Urinary bladder (tissue), 4 donors: ENCODE results near the gene TUBGCP6. TPM values are rescaled to one million over a fixed set of nuclear protein-coding genes. Genes with fewer than 3 reads are reported as not detected.
"Not testable (repeated sequence)": the region's sequence is repeated elsewhere in the genome, so short reads cannot be mapped to it uniquely, and the experiment has no call there.

Source experiments
- DNase-seq: peaks from one replicate; pipeline ENCODE4 v3.0.0-alpha.2; 2015; ENCODE audit errors: extremely low spot score
- H3K27ac ChIP-seq: one replicate; pipeline ENCODE4 v1.5.1; 2013; ENCODE audit warnings: low read depth, mild to moderate bottlenecking, moderate library complexity
- H3K36me3 ChIP-seq: one replicate; pipeline ENCODE4 v1.6.1; 2013; ENCODE audit warnings: mild to moderate bottlenecking, moderate library complexity; ENCODE audit not compliant: insufficient read depth
- H3K4me1 ChIP-seq: one replicate; pipeline ENCODE4 v1.6.1; 2013; ENCODE audit warnings: mild to moderate bottlenecking, moderate library complexity; ENCODE audit not compliant: insufficient read depth
- H3K4me3 ChIP-seq: one replicate; pipeline ENCODE4 v1.5.1; 2013; ENCODE audit warnings: low read depth, low read length
- WGBS: extraction: QIAGEN DNeasy Blood & Tissue Kit; methylation state at CpG from one replicate; pipeline ENCODE4 v1.1.7; 2013; 5-methylcytosine and 5-hydroxymethylcytosine counted together
- polyA plus RNA-seq: library from polyadenylated mRNA; stranded (reverse); fragments of 200-250 nt; gene quantifications from one replicate; pipeline ENCODE4 v1.2.3, GENCODE V29; 2013
- total RNA-seq: library from RNA; depleted of rRNA; stranded (reverse); fragments of >200 nt; gene quantifications from one replicate; pipeline ENCODE4 v1.2.3, GENCODE V29; 2014
- donor health status: healthy with polysubstance abuse.
- donor health status: healthy.

The TUBGCP6 gene
- total and polyA plus RNA-seq, 2 donors: 23.1 to 31.5 TPM

DNA sequence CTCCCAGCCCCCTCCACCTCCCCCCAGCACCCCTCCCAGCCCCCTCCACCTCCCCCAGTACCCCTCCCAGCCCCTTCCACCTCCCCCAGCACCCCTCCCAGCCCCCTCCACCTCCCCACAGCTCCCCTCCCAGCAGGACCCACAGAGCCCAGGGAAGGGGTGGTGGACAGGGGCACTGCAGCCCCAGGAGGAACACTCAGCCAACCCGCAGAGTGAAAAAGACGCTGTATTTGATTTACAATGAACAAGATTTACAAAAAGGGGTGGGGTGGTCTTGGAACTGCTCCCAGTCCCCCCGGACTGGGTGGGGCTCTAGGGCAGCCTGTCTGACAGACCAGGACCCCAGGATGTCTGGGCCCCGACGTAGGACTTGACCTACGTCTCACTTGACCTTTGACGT lies 29.9 kb upstream of the TUBGCP6 start:
- Histone ChIP-seq H3K27ac (no peak overlapping the region), H3K4me1 (no peaks in the 10 kb centered on the region), H3K36me3 (peaks cover 3% of the 10 kb centered on the region), H3K4me3 (no peak overlapping the region)
- WGBS: 55% methylated on average over 7 of the region's 7 CpGs
- DNase-seq: no peak

DNA sequence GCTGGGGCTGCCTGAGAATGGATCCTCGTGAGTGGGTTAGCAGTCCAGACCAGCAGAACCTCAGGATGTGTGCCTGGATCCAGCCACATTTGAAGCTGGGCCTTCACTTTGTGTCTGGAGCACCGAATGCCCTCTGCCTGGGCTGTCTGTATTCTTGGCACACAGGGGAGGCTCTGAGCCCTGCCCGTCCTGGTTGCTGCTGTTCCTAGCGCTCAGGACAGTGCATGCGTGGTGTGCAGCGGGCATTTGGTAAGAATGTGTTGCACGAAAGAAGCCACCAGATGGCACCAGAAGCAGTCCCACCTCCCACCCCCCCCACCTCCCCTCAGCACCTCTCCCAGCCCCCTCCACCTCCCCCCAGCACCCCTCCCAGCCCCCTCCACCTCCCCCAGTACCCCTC lies 29.5 kb upstream of the TUBGCP6 start:
- Histone ChIP-seq H3K4me1 (no peaks in the 10 kb centered on the region), H3K4me3 (no peak overlapping the region), H3K27ac (no peak overlapping the region), H3K36me3 (peaks cover 3% of the 10 kb centered on the region)
- 25% methylated on average over 7 of the region's 7 CpGs for WGBS
- no peak for DNase-seq

DNA sequence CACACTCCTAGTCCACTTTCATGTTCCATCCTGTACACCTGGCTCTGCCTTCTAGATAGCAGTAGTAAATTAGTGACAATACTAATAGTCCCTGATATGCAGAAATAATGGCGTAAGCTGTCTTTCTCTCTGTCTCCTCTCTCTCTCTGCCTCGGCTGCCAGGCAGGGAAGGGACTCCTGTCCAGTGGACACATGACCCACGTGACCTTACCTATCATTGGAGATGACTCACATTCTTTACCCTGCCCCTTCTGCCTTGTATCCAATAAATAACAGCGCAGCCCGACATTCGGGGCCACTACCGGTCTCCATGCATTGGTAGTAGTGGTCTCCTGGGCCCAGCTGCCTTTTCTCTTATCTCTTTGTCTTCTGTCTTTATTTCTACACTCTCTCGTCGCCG lies 29.0 kb upstream of the TUBGCP6 start:
- not testable (repeated sequence) for DNase-seq, H3K4me3 ChIP-seq, H3K27ac ChIP-seq, H3K4me1 ChIP-seq, H3K36me3 ChIP-seq
- 84% methylated on average over 10 of the region's 10 CpGs for WGBS

DNA sequence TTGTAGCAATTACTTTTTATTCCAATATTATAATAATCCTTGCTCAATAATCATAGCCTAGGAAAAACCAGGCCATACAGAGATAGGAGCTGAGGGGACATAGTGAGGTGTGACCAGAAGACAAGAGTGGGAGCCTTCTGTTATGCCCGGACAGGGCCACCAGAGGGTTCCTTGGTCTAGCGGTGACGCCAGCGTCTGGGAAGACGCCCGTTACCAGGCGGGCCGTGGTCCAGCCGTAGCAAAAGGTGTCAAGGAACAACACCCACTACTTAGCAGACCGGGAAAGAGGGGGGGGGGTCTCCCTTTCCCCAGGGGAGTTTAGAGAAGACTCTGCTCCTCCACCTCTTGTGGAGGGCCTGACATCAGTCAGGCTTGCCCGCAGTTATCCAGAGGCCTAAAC lies 28.5 kb upstream of the TUBGCP6 start:
- not testable (repeated sequence) for H3K4me1 ChIP-seq

DNA sequence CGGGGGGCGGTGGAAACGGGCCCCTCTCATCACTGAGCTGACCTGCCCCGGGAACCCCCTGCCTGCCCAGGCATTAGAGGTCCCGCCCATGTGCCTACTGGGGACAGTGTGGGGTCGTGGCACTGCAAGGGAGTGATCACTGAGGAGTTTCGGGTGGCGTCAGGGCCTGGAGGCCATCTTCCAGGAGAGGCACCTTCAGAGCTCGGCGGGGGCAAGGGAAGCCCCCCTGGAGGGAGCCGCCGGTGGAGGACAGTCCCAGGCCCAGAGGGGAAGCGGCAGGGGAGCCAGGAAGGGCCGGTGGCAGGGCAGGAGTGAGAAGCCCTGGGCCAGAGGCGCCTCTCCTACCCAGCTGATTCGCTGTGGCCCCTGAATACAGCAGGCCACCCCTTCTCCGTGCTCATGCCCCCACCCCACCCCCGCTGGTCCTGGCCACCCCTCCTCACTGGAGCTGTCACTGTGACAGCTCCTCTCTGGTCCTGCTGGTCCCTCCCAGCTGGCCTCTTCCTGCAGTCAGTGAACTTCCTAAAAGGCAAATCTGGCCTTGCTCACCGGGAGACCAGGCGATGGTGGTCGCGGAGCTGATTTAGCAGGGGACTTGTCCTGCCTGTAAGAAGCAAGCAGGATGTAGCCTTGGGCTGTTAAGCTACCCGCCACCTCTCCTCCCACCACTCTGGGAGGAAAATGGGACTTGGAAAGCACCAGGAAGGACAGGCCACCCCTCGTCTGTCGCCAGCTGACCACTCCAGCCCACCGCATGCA lies 27.4 kb upstream of the TUBGCP6 start:
- 40% methylated on average over 26 of the region's 26 CpGs for WGBS
- Histone ChIP-seq H3K36me3 (peaks cover 3% of the 10 kb centered on the region), H3K4me1 (no peaks in the 10 kb centered on the region), H3K4me3 (peak overlapping the region; percentile 15), H3K27ac (no peak overlapping the region)
- DNase-seq: no peak

More for the DNA sequence above, 28.5 kb upstream of the TUBGCP6 start:
- not testable (repeated sequence) for H3K4me3 ChIP-seq, DNase-seq, H3K27ac ChIP-seq, H3K36me3 ChIP-seq
- 62% methylated on average over 11 of the region's 11 CpGs for WGBS

DNA sequence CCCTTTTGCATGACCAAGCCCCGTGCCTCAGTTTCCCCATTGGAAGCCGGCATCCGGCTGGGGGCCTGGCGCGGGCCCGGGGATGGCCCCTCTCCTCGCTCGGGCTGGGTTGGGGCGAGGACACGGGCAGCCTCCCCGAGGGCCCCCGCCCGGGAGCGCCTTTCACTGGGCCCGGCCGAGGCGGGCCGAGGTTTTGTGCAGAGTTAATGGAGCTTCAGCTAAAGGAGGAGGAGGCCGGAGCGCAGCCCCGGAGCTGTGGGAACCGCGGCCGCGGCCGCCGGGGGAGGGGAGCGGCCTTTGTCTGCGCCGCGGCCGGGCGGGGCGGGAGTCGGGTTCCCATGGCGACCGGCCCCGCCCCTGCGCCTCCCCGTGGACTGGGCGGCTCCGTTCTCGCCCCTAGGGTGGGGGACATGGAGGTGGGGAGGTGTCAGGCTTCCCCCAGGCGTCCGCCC lies 26.7 kb upstream of the TUBGCP6 start:
- Histone ChIP-seq H3K4me1 (no peaks in the 10 kb centered on the region), H3K27ac (no peak overlapping the region), H3K36me3 (peaks cover 3% of the 10 kb centered on the region), H3K4me3 (peak overlapping the region; percentile 15)
- 1% methylated on average over 45 of the region's 45 CpGs for WGBS
- DNase-seq: no peak

DNA sequence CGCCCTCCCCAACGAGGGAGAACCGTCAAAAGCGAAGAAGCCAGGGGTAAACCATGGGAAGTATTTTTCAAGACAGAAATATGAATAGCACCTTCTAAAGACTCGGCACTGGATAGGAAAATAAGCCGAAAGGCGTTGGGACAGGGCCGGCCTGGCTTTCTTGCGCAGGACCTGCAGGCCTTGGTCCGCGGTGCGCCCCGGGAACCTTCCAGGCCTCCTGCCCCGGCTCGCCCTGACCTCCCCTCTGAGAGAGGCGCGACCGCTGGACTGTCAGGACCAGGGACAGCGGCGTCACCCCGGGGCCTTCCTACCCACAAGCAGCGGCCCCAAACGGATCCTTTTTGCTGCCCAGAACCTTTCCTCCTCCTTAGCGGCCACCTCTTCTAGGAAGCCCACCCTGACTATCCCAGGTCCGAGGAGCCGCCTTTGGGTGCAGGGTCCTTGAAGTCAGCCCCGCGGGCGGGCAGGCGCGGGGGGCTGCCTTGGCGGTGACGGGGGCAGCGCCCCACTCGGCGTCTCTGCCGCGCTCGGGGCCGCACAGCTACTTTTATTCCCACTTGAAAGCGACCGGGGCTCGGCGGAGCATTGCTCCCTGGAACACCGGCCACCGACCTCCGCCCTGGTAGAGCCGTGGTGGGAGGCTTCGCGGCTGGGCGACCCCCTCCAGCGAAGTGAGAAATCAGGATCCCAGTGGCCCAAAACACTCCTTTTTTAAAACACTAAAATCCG lies 26.0 kb upstream of the TUBGCP6 start:
- no peak for DNase-seq
- 2% methylated on average over 53 of the region's 53 CpGs for WGBS
- no peak overlapping the region for H3K27ac ChIP-seq
- H3K4me1 ChIP-seq: no peaks in the 10 kb centered on the region
- peak overlapping the region; percentile 44 for H3K4me3 ChIP-seq
- H3K36me3 ChIP-seq: peaks cover 3% of the 10 kb centered on the region

DNA sequence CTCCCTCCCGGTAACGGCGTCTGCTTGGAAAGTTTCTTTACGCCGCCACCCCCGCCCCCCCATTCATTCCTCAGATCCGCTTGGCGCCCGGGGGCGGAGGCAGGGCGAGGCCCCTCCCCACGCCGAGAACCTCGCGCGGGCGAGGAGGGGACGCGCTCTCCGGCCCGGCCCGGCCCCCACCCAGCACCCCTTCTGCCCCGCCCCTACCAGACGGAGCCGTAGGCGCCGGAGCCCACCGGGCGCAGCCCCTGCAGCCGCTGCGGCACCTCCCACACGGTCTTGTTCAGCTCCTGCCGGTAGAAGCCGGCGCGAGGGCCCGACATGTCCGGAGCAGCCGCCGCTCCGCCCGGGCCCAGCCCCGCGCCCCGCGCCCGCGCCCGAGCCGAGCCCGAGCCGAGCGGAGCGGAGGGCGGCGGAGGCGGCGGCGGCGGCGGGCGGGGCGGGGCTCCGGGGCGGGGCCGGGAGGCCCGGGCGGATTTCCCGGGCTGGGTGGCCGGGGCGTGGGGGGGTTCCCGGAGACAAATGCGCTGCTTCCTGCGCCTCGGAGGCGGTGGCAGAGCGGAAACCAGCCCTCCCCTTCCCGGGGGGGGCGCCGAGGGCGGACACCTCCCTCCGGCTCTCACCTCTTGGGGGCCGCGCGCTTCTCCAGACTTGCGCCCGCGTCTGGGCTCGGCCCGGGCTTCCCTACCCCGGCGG lies 25.3 kb upstream of the TUBGCP6 start, which contains the start of gene MAPK11:
MAPK11 (minus strand) TSS at position 411 of the 696 bp plus-strand sequence; CDS start at position 323, 88 bp downstream.
- DNase-seq: no peak
- Histone ChIP-seq H3K4me3 (peak within 1 kb of the TSS; percentile 44), H3K36me3 (no peaks in the 10 kb centered on the region), H3K4me1 (no peaks in the 10 kb centered on the region), H3K27ac (no peak within 1 kb of the TSS)
- under 1% methylated on average over 90 of the region's 92 CpGs for WGBS

DNA sequence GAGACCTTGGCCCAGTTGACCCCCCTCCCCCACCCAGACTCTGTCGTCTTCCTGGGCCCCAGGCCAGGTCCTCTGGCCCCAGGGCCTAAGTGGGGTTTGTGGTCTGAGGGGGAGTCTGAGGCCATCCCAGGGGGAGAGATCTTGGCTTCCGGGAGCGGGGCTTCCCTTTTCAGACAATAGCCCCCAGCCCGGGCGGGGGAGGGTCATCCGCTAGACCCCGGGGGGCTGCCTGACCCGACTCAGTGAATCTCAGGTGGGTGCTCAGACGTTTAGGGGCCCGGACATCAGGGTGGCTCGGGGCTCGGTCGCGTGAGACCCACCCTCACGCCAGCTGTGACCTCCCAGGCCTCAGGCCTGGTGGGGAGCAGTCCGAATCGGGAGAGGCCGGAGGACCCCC lies 24.7 kb upstream of the TUBGCP6 start:
- peak overlapping the region; percentile 44 for H3K4me3 ChIP-seq
- no peak overlapping the region for H3K27ac ChIP-seq
- WGBS: 15% methylated on average over 18 of the region's 18 CpGs
- no peaks in the 10 kb centered on the region for H3K36me3 ChIP-seq
- no peaks in the 10 kb centered on the region for H3K4me1 ChIP-seq
- no peak for DNase-seq

DNA sequence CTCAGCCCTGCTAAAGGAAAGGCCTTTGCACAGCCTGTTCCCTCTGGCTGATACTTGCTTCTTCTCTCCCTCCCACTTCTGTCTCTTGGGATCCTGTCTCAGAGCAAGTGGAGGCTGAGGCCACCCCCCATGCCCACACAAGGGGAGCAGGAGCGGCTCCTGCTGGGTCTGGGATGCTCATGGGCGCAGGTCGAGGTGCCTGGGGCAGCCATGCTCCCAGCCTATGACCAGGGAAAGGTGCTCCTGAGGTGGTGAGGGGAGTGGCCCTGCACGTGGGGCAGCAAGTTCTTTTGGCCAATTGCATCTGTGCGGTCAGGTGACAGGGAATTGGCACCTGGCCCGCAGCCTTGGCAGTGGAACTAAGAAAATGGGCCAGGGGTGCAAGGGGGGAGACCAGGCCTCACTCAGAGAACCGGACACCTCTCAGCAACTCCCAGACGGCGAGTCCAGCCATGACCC lies 23.9 kb upstream of the TUBGCP6 start:
- no peaks in the 10 kb centered on the region for H3K4me1 ChIP-seq
- no peaks in the 10 kb centered on the region for H3K36me3 ChIP-seq
- 48% methylated on average over 9 of the region's 9 CpGs for WGBS
- H3K4me3 ChIP-seq: no peak overlapping the region
- no peak for DNase-seq
- no peak overlapping the region for H3K27ac ChIP-seq

DNA sequence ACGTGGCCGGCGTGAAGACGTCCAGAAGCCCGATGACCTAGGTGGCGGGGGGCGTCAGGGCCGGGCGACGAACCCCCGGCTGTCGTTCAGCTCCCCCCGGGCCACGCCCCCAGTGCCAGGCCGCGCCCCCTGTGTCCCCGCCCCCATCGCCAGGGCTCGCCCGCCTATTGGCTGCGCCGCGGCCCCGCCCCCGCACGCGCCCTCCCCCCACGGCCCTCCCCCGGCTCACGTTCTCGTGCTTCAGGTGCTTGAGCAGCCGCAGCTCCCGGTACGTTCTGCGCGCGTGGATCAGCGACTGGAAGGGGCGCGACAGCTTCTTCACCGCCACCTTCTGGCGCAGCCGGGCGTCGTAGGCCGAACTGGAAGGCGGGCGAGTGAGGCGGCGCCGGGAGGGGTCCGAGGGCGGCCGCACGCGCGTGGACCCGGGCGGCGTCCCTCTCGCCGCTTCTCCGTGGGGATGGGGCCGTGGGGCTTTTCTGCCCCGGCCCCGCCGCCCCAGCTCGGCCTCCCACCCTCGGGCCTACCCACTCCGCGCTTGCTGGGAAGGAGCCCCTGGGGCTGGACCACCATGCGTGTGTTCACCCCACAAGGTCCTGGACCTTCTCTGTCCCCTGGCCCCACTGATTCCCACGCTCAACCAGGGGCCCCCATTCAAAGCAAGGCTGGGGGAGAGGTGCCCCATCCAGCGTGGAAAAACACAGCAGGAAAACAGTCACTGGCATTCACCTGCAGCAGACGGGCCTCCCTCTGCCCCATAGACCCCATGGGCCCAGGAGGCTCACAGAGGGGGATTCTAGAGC lies 23.0 kb upstream of the TUBGCP6 start:
- H3K27ac ChIP-seq: no peak overlapping the region
- H3K4me3 ChIP-seq: peak overlapping the region; percentile 23
- H3K36me3 ChIP-seq: no peaks in the 10 kb centered on the region
- 12% methylated on average over 75 of the region's 75 CpGs for WGBS
- no peaks in the 10 kb centered on the region for H3K4me1 ChIP-seq
- no peak for DNase-seq

DNA sequence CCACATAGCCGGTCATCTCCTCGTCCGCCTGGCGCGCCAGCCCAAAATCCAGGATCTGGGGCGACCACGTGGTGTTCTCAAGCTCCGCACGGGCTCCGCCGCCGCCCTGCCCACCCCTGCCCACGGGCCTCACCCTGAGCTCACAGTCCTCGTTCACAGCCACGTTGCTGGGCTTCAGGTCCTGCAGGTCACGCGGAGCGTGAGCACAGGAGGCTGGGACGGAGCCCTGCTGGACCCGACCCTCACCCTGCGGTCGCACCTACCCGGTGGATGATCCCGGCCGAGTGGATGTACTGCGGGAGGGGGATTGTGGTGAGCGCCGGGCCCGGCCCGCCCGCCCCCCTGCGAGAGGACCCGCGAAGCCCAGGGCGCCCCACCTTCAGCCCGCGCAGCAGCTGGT lies 22.2 kb upstream of the TUBGCP6 start:
- no peak for DNase-seq
- WGBS: 58% methylated on average over 37 of the region's 37 CpGs
- Histone ChIP-seq H3K4me3 (peak overlapping the region; percentile 23), H3K4me1 (no peaks in the 10 kb centered on the region), H3K36me3 (no peaks in the 10 kb centered on the region), H3K27ac (no peak overlapping the region)
